Body of pancreas (tissue), 4 donors: ENCODE measurements around the gene ARHGEF4. TPM values are rescaled to one million over a fixed set of nuclear protein-coding genes. Genes with fewer than 3 reads are reported as not detected.

Experiments used
- ATAC-seq: fragments of 150-250 bp; one replicate; pipeline ENCODE4 v1.9.1; 2016
- DNase-seq, 4 donors: peaks; one replicate each; pipeline ENCODE4 v3.0.0-alpha.2; 2019
- H3K27ac ChIP-seq, 4 donors: fragments of 200-600 bp; sonication (generic); 1 replicate in 3 of 4; 2 replicates in 1 of 4; pipeline versions ENCODE4 v1.5.1 to v1.6.1; 2016 to 2019; ENCODE audit warnings: mild to moderate bottlenecking in 1 of 4, mixed read lengths in 1 of 4, moderate library complexity in 1 of 4
- H3K27me3 ChIP-seq, 2 donors: fragments of 200-600 bp; sonication (generic); one replicate each; pipeline ENCODE4 v1.6.0; 2016; ENCODE audit warnings: mild to moderate bottlenecking in 1 of 2
- H3K36me3 ChIP-seq, 2 donors: fragments of 200-600 bp; sonication (generic); replicated peaks in 1 of 2; 2 replicates each; pipeline ENCODE4 v1.5.1; 2016; ENCODE audit warnings: low read depth in 2 of 2; ENCODE audit not compliant: insufficient read depth in 1 of 2
- H3K4me1 ChIP-seq: fragments of 200-600 bp; sonication (generic); one replicate; pipeline ENCODE4 v1.6.0; 2016
- H3K4me3 ChIP-seq, 2 donors: fragments of 200-600 bp; sonication (generic); 1 replicate in 1 of 2; 2 replicates in 1 of 2; pipeline ENCODE4 v1.5.1; 2016 to 2019
- H3K9me3 ChIP-seq, 3 donors: fragments of 200-600 bp; sonication (generic); 1 replicate in 2 of 3; 2 replicates in 1 of 3; pipeline ENCODE4 v1.5.1; 2016
- CTCF ChIP-seq, 7 experiments: fragments of 450-650 bp in 4 of 7; fragments of 200-600 bp in 3 of 7; sonication (generic) in 3 of 7; IDR thresholded peaks; one replicate each; pipeline ENCODE4 v1.5.1; 2016 to 2019; ENCODE audit warnings: antibody characterized with exemption in 7 of 7
- POLR2A ChIP-seq, 3 donors: fragments of 450-650 bp; IDR thresholded peaks; one replicate each; pipeline ENCODE4 v1.6.1; 2016; ENCODE audit warnings: antibody characterized with exemption in 3 of 3, mild to moderate bottlenecking in 2 of 3
- WGBS, 2 donors: methylation state at CpG; one replicate each; pipeline ENCODE4 v1.1.5; 2017; 5-methylcytosine and 5-hydroxymethylcytosine counted together
- intact Hi-C: fragments of 100-400 bp; cut with DNase I; formaldehyde crosslinking; loops from one replicate; pipeline ENCODE4 v1.15.1; 2023
- total RNA-seq, 2 donors: library from RNA; depleted of rRNA; stranded (reverse); fragments of >200 nt; gene quantifications; one replicate each; pipeline ENCODE4 v1.1.0, GENCODE V29; 2016

ARHGEF4 gene
- total RNA-seq, 2 donors from 2014 or later = 28.8 to 39.9 TPM

- 68 to 91% methylated on average over 2 to 5 of the region's 5 CpGs for WGBS, 2 donors
- DNase-seq (no peak), ATAC-seq (no peak)
- Histone ChIP-seq H3K9me3 (no peaks in the 10 kb centered on the region), H3K4me3 (no peak overlapping the region), H3K27ac (no peak overlapping the region), H3K4me1 (peaks cover 9% of the 10 kb centered on the region), H3K27me3 (no peaks in the 10 kb centered on the region), H3K36me3 (no peaks in the 10 kb centered on the region)
- intact Hi-C loops = no loop called here
- TF ChIP-seq POLR2A (IDR thresholded peaks at IDR 0.05) (no peak), CTCF (IDR thresholded peaks at IDR 0.05) (no peak)
These were observed 17.6 kb downstream of the ARHGEF4 start for GRCh38 chr2:130854301-130854700.

- TF ChIP-seq CTCF (IDR thresholded peaks at IDR 0.05) (no peak), POLR2A (IDR thresholded peaks at IDR 0.05) (no peak)
- no peaks in the 10 kb centered on the region for H3K36me3 ChIP-seq
- H3K9me3 ChIP-seq = no peaks in the 10 kb centered on the region
- intact Hi-C loops = no loop called here
- peaks cover 13% of the 10 kb centered on the region for H3K4me1 ChIP-seq
- peak; percentile 79 to 94 (median 90) for DNase-seq
- ATAC-seq = peak; percentile 99
- no peak overlapping the region for H3K4me3 ChIP-seq
- peak overlapping the region; percentile 15 to 70 (median 56) for H3K27ac ChIP-seq
- 48 to 54% methylated on average over 17 of the region's 17 CpGs for WGBS, 2 donors
- no peaks in the 10 kb centered on the region for H3K27me3 ChIP-seq
These were observed 28.4 kb downstream of the ARHGEF4 start for GRCh38 chr2:130864830-130865800.

GRCh38 chr2:130869441-130870160, 32.9 kb downstream of the ARHGEF4 start:
- Histone ChIP-seq H3K4me1 (peaks cover 7% of the 10 kb centered on the region), H3K27ac (no peak overlapping the region), H3K9me3 (no peaks in the 10 kb centered on the region), H3K4me3 (no peak overlapping the region), H3K27me3 (no peaks in the 10 kb centered on the region), H3K36me3 (no peaks in the 10 kb centered on the region)
- ATAC-seq = no peak
- TF ChIP-seq CTCF (IDR thresholded peaks at IDR 0.05) = no peak
- TF ChIP-seq POLR2A (IDR thresholded peaks at IDR 0.05) = no peak
- DNase-seq = peak in 1 of 4 donors; percentile 1
- 77% methylated on average over 18 of the region's 18 CpGs for WGBS, 2 donors
- intact Hi-C loops = no loop called here

- DNase-seq (peak in 1 of 4 donors; percentile 5), ATAC-seq (no peak)
- intact Hi-C loops = no loop called here
- 65 to 88% methylated on average over 5 of the region's 5 CpGs for WGBS, 2 donors
- H3K4me3 ChIP-seq = no peak overlapping the region
- H3K27ac ChIP-seq = no peak overlapping the region
- H3K27me3 ChIP-seq = no peaks in the 10 kb centered on the region
- peaks cover 2% of the 10 kb centered on the region for H3K4me1 ChIP-seq
- no peaks in the 10 kb centered on the region for H3K9me3 ChIP-seq
- no peaks in the 10 kb centered on the region for H3K36me3 ChIP-seq
- TF ChIP-seq POLR2A (IDR thresholded peaks at IDR 0.05) (no peak), CTCF (IDR thresholded peaks at IDR 0.05) (no peak)
These were observed 33.4 kb downstream of the ARHGEF4 start for GRCh38 chr2:130870161-130870485.
